MCF 10A (cell line): ENCODE measurements around the gene GLIS1. TPM values are rescaled to one million over a fixed set of nuclear protein-coding genes. Genes with fewer than 3 reads are reported as not detected.

Experiments used
- BruUV-seq: library from RNA; stranded (reverse); fragments of 400-500 nt; replicated peaks from 2 replicates; lab custom pipeline; 2021; lab: Mats Ljungman, UMichigan
- CTCF ChIA-PET: fragments of 300-600 bp; sonication (Branson Sonifier 250); formaldehyde crosslinking; extraction: SDS; loops from one replicate; lab custom pipeline; 2021; ENCODE audit warnings: antibody characterized with exemption, inconsistent platforms; lab: Yijun Ruan, JAX
- POLR2A ChIA-PET: fragments of 300-600, 350-650 bp; sonication (Branson Sonifier 250); formaldehyde crosslinking; extraction: SDS; loops from one replicate; lab custom pipeline; 2020; ENCODE audit warnings: antibody characterized with exemption, inconsistent platforms; lab: Yijun Ruan, JAX
- DNase-seq: peaks from one replicate; pipeline ENCODE4 v3.0.0-alpha.2; 2018; ENCODE audit not compliant: unreplicated experiment
- H3K27ac Mint-ChIP-seq: one replicate; pipeline ENCODE4 v1.8.0; 2022; ENCODE audit warnings: mild to moderate bottlenecking, low read depth, mixed read lengths; ENCODE audit not compliant: unreplicated experiment
- H3K27me3 Mint-ChIP-seq: one replicate; pipeline ENCODE4 v1.8.0; 2022; ENCODE audit warnings: mixed read lengths; ENCODE audit not compliant: insufficient read depth, unreplicated experiment
- H3K36me3 Mint-ChIP-seq: one replicate; pipeline ENCODE4 v1.8.0; 2022; ENCODE audit warnings: mild to moderate bottlenecking, moderate library complexity, mixed read lengths; ENCODE audit not compliant: insufficient read depth, unreplicated experiment
- H3K4me1 Mint-ChIP-seq: one replicate; pipeline ENCODE4 v1.8.0; 2022; ENCODE audit warnings: mixed read lengths; ENCODE audit not compliant: insufficient read depth, unreplicated experiment
- H3K4me3 Mint-ChIP-seq: one replicate; pipeline ENCODE4 v1.8.0; 2022; ENCODE audit warnings: mild to moderate bottlenecking, moderate library complexity, mixed read lengths; ENCODE audit not compliant: unreplicated experiment
- H3K9me3 Mint-ChIP-seq: one replicate; pipeline ENCODE4 v1.8.0; 2022; ENCODE audit warnings: mixed read lengths; ENCODE audit not compliant: unreplicated experiment
- CTCF ChIP-seq: fragments of 200-600 bp; IDR thresholded peaks from one replicate; pipeline ENCODE4 v1.8.0; 2022; ENCODE audit warnings: antibody characterized with exemption, mild to moderate bottlenecking; ENCODE audit not compliant: unreplicated experiment
- intact Hi-C: fragments of 100-400 bp; cut with micrococcal nuclease; formaldehyde crosslinking; loops from 2 replicates; pipeline ENCODE4 v1.14.1; 2022
- total RNA-seq: library from RNA; stranded (reverse); gene quantifications from 2 replicates; pipeline ENCODE4 v1.2.3, GENCODE V29; 2022

Gene GLIS1
- total RNA-seq, 1 experiment from 2014 or later, result 0.93 TPM

GRCh38 chr1:53535846-53536245 lies 203.1 kb downstream of the GLIS1 start:
- no peak for TF ChIP-seq CTCF
- ChIA-PET CTCF (no interaction called here), POLR2A (no interaction called here)
- intact Hi-C loops, result no loop called here
- Mint-ChIP-seq H3K9me3 (no peaks in the 10 kb centered on the region), H3K4me3 (no peak overlapping the region), H3K4me1 (peaks cover 4% of the 10 kb centered on the region), H3K36me3 (no peaks in the 10 kb centered on the region), H3K27me3 (no peaks in the 10 kb centered on the region), H3K27ac (no peak overlapping the region)
- DNase-seq, result no peak
- no TSS peak for BruUV-seq

- TF ChIP-seq CTCF, result no peak
- no TSS peak for BruUV-seq
- intact Hi-C loops, result no loop called here
- H3K4me3 Mint-ChIP-seq, result no peak overlapping the region
- no peaks in the 10 kb centered on the region for H3K36me3 Mint-ChIP-seq
- ChIA-PET CTCF (interaction anchor here (0.6 kb wide), 1 partner anchor 66 kb away, joined by 3 read pairs; no protein-coding TSS in a partner anchor), POLR2A (no interaction called here)
- no peak for DNase-seq
- no peaks in the 10 kb centered on the region for H3K9me3 Mint-ChIP-seq
- H3K27me3 Mint-ChIP-seq, result no peaks in the 10 kb centered on the region
- no peak overlapping the region for H3K27ac Mint-ChIP-seq
- peaks cover 4% of the 10 kb centered on the region for H3K4me1 Mint-ChIP-seq
These were observed 203.7 kb downstream of the GLIS1 start for GRCh38 chr1:53535226-53535625.

GRCh38 chr1:53532912-53533311 lies 206.1 kb downstream of the GLIS1 start:
- Mint-ChIP-seq H3K36me3 (no peaks in the 10 kb centered on the region), H3K4me1 (no peaks in the 10 kb centered on the region), H3K27me3 (no peaks in the 10 kb centered on the region), H3K27ac (no peak overlapping the region), H3K9me3 (no peaks in the 10 kb centered on the region), H3K4me3 (no peak overlapping the region)
- no TSS peak for BruUV-seq
- no peak for TF ChIP-seq CTCF
- intact Hi-C loops, result no loop called here
- no peak for DNase-seq
- CTCF ChIA-PET, result no interaction called here
- POLR2A ChIA-PET, result interaction anchor here (0.6 kb wide), 1 partner anchor 129 kb away, joined by 3 read pairs; no protein-coding TSS in a partner anchor

- POLR2A ChIA-PET, result no interaction called here
- no TSS peak for BruUV-seq
- Mint-ChIP-seq H3K27me3 (no peaks in the 10 kb centered on the region), H3K36me3 (no peaks in the 10 kb centered on the region), H3K9me3 (no peaks in the 10 kb centered on the region), H3K4me3 (no peak overlapping the region), H3K4me1 (no peaks in the 10 kb centered on the region), H3K27ac (no peak overlapping the region)
- intact Hi-C loops, result no loop called here
- CTCF ChIA-PET, result no interaction called here
- TF ChIP-seq CTCF, result no peak
- no peak for DNase-seq
These were observed 206.6 kb downstream of the GLIS1 start for GRCh38 chr1:53532377-53532776.
